Measurements from ENCODE around the gene NR5A1. TPM values are rescaled to one million over a fixed set of nuclear protein-coding genes. Genes with fewer than 3 reads are reported as not detected.

The NR5A1 gene
- total RNA-seq, 1 donor from 2014 or later: not detected

- no peak overlapping the region for H3K4me3 ChIP-seq (ENCODE audit: low read depth, low read length)
- TF ChIP-seq, protein P1, sequence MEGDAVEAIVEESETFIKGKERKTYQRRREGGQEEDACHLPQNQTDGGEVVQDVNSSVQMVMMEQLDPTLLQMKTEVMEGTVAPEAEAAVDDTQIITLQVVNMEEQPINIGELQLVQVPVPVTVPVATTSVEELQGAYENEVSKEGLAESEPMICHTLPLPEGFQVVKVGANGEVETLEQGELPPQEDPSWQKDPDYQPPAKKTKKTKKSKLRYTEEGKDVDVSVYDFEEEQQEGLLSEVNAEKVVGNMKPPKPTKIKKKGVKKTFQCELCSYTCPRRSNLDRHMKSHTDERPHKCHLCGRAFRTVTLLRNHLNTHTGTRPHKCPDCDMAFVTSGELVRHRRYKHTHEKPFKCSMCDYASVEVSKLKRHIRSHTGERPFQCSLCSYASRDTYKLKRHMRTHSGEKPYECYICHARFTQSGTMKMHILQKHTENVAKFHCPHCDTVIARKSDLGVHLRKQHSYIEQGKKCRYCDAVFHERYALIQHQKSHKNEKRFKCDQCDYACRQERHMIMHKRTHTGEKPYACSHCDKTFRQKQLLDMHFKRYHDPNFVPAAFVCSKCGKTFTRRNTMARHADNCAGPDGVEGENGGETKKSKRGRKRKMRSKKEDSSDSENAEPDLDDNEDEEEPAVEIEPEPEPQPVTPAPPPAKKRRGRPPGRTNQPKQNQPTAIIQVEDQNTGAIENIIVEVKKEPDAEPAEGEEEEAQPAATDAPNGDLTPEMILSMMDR (IDR thresholded peaks at IDR 0.05; ENCODE audit: insufficient read depth, low read length, severe bottlenecking): no peak
- no peak for FAIRE-seq
Observed at GRCh38 chr9:124505006-124505900, 1.9 kb downstream of the NR5A1 start.

GRCh38 chr9:124504530-124505005 lies 2.6 kb downstream of the NR5A1 start:
- TF ChIP-seq, protein P1 (IDR thresholded peaks at IDR 0.05; ENCODE audit: insufficient read depth, low read length, severe bottlenecking): no peak
- FAIRE-seq (no peak), DNase-seq (ENCODE audit: low read depth) (no peak)
- H3K4me3 ChIP-seq (ENCODE audit: low read depth, low read length): no peak overlapping the region
- H3K36me3 ChIP-seq (ENCODE audit: control insufficient read depth, insufficient read depth, low read length): no peaks in the 10 kb centered on the region
- H3K27me3 ChIP-seq (ENCODE audit: control insufficient read depth, insufficient read depth, low read length): peaks cover 35% of the 10 kb centered on the region

More at GRCh38 chr9:124505006-124505900, 1.9 kb downstream of the NR5A1 start:
- H3K27me3 ChIP-seq (ENCODE audit: control insufficient read depth, insufficient read depth, low read length): peaks cover 33% of the 10 kb centered on the region
- H3K36me3 ChIP-seq (ENCODE audit: control insufficient read depth, insufficient read depth, low read length): no peaks in the 10 kb centered on the region
- no peak for DNase-seq (ENCODE audit: low read depth)

DNA sequence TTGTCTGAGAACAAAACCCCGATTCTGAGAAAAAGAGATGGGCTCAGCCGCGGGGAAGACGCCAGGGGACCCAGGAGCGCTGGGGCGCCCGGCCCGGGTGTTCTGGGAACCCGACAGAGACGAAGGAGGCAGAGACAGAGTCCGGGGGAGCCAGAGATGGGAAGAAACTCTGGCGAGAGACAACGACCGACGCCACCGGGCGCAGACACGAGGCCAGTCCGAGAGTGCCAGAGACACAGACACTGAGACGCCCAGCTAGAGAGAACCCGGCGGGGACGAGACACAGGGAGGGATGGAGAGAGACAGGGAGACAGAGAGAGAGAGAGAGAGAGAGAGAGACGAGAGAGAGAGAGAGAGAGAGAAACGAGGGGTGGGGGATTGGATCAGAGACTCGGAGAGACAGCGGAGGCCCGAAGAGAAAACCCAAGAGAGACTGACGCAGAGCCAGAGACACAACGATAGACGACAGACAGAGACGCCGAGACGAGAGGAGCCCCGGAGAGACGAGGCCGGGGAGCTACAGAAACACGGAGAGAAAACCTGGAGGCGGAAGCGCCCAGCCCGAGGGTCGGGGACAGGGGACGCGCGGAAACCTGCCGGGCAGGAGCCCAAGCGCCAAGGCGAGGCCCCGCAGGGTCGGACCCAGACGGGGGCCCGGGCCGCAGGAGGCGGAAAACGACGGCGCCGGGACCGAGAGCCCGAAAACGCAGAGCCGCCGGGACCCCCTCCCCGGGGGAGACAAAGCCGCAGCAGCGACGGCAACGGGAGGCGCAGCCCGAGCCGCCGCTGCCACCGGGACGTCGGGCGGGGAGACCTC lies 3.3 kb downstream of the NR5A1 start:
- H3K36me3 ChIP-seq (ENCODE audit: control insufficient read depth, insufficient read depth, low read length): no peaks in the 10 kb centered on the region
- peaks cover 36% of the 10 kb centered on the region for H3K27me3 ChIP-seq (ENCODE audit: control insufficient read depth, insufficient read depth, low read length)
- TF ChIP-seq, protein P1 (IDR thresholded peaks at IDR 0.05; ENCODE audit: insufficient read depth, low read length, severe bottlenecking): no peak
- FAIRE-seq (no peak), DNase-seq (ENCODE audit: low read depth) (no peak)
- H3K4me3 ChIP-seq (ENCODE audit: low read depth, low read length): no peak overlapping the region

GRCh38 chr9:124502711-124503702 lies 4.2 kb downstream of the NR5A1 start:
- FAIRE-seq: no peak
- TF ChIP-seq, protein P1 (IDR thresholded peaks at IDR 0.05; ENCODE audit: insufficient read depth, low read length, severe bottlenecking): no peak
- H3K4me3 ChIP-seq (ENCODE audit: low read depth, low read length): no peak overlapping the region
- no peaks in the 10 kb centered on the region for H3K36me3 ChIP-seq (ENCODE audit: control insufficient read depth, insufficient read depth, low read length)
- peaks cover 37% of the 10 kb centered on the region for H3K27me3 ChIP-seq (ENCODE audit: control insufficient read depth, insufficient read depth, low read length)
- DNase-seq (ENCODE audit: low read depth): no peak

GRCh38 chr9:124501771-124502320 lies 5.4 kb downstream of the NR5A1 start:
- FAIRE-seq: no peak
- H3K36me3 ChIP-seq (ENCODE audit: control insufficient read depth, insufficient read depth, low read length): no peaks in the 10 kb centered on the region
- no peak for DNase-seq (ENCODE audit: low read depth)
- no peak overlapping the region for H3K4me3 ChIP-seq (ENCODE audit: low read depth, low read length)
- peaks cover 37% of the 10 kb centered on the region for H3K27me3 ChIP-seq (ENCODE audit: control insufficient read depth, insufficient read depth, low read length)
- TF ChIP-seq, protein P1 (IDR thresholded peaks at IDR 0.05; ENCODE audit: insufficient read depth, low read length, severe bottlenecking): no peak
